Effector memory CD4-positive, alpha-beta T cell (primary cell): ENCODE results near the gene NPM1.

ENCODE experiments used
- DNase-seq, 3 donors: peaks; one replicate each; pipeline ENCODE4 v3.0.0-alpha.2; 2020
- H3K27ac ChIP-seq: 2 replicates; pipeline ENCODE4 v1.7.0; 2013; ENCODE audit warnings: mild to moderate bottlenecking, low read length, moderate library complexity; ENCODE audit not compliant: insufficient read depth, poor library complexity, severe bottlenecking
- H3K27me3 ChIP-seq: replicated peaks from 2 replicates; pipeline ENCODE4 v1.7.0; 2013; ENCODE audit warnings: mild to moderate bottlenecking, low read length; ENCODE audit not compliant: insufficient read depth, control insufficient read depth, poor library complexity, severe bottlenecking
- H3K36me3 ChIP-seq: 2 replicates; pipeline ENCODE4 v1.7.0; 2013; ENCODE audit warnings: mild to moderate bottlenecking, low read length, moderate library complexity; ENCODE audit not compliant: control insufficient read depth, insufficient read depth
- H3K4me1 ChIP-seq: 2 replicates; pipeline ENCODE4 v1.7.0; 2013; ENCODE audit warnings: low read length, mild to moderate bottlenecking; ENCODE audit not compliant: control insufficient read depth, insufficient read depth, poor library complexity, severe bottlenecking
- H3K4me3 ChIP-seq: 2 replicates; pipeline ENCODE4 v1.7.0; 2013; ENCODE audit warnings: low read length, low read depth, mild to moderate bottlenecking; ENCODE audit not compliant: insufficient read depth, poor library complexity, severe bottlenecking
- H3K9me3 ChIP-seq: 2 replicates; pipeline ENCODE4 v1.7.0; 2013; ENCODE audit warnings: mild to moderate bottlenecking, low read length, moderate library complexity; ENCODE audit not compliant: control insufficient read depth

Gene NPM1

GRCh38 chr5:171457208-171457981, 69.7 kb downstream of the NPM1 start:
- Histone ChIP-seq H3K9me3 (no peaks in the 10 kb centered on the region), H3K4me1 (no peaks in the 10 kb centered on the region), H3K27me3 (no peaks in the 10 kb centered on the region), H3K36me3 (no peaks in the 10 kb centered on the region), H3K27ac (no peak overlapping the region), H3K4me3 (no peak overlapping the region)
- DNase-seq: no peak

GRCh38 chr5:171459839-171460238, 72.2 kb downstream of the NPM1 start:
- Histone ChIP-seq H3K27ac (no peak overlapping the region), H3K4me3 (no peak overlapping the region), H3K36me3 (no peaks in the 10 kb centered on the region), H3K9me3 (no peaks in the 10 kb centered on the region), H3K4me1 (no peaks in the 10 kb centered on the region), H3K27me3 (no peaks in the 10 kb centered on the region)
- no peak for DNase-seq
